Lower lobe of right lung (tissue), 2 donors: ENCODE measurements around the gene KCNK4. TPM values are rescaled to one million over a fixed set of nuclear protein-coding genes. Genes with fewer than 3 reads are reported as not detected.
A peak's percentile ranks its signal among the peaks of the same experiment; 100 is the strongest.

ENCODE experiments used
- ATAC-seq, 2 donors: fragments of 200-7000 bp; cut with Tn5 transposase; one replicate each; pipeline ENCODE4 v1.9.1; 2020 to 2022; ENCODE audit warnings: mild to moderate bottlenecking in 2 of 2, moderate library complexity in 2 of 2
- DNase-seq: peaks from one replicate; pipeline ENCODE4 v3.0.0-alpha.2; 2020
- H3K27ac ChIP-seq: fragments of 200-600 bp; one replicate; pipeline ENCODE4 v1.8.0; 2022
- H3K27me3 ChIP-seq: fragments of 200-600 bp; one replicate; pipeline ENCODE4 v1.8.0; 2022; ENCODE audit warnings: low read depth
- H3K36me3 ChIP-seq: fragments of 200-600 bp; one replicate; pipeline ENCODE4 v1.8.0; 2022; ENCODE audit warnings: mild to moderate bottlenecking
- H3K4me1 ChIP-seq: fragments of 200-600 bp; one replicate; pipeline ENCODE4 v1.8.0; 2022
- H3K4me3 ChIP-seq: fragments of 200-600 bp; one replicate; pipeline ENCODE4 v1.8.0; 2022; ENCODE audit warnings: mild to moderate bottlenecking
- H3K9me3 ChIP-seq: fragments of 200-600 bp; one replicate; pipeline ENCODE4 v1.8.0; 2022
- CTCF ChIP-seq: fragments of 200-600 bp; IDR thresholded peaks from one replicate; pipeline ENCODE4 v1.8.0; 2022; ENCODE audit warnings: antibody characterized with exemption, mild to moderate bottlenecking
- intact Hi-C: fragments of 100-400 bp; cut with DNase I; formaldehyde crosslinking; loops from one replicate; pipeline ENCODE4 v1.11.0; 2022
- total RNA-seq: library from RNA; stranded (reverse); fragmentation: NEBNext Ultra II Directional; extraction: Animal tissue kit (Norgen Biotek cat#: 25700); gene quantifications from one replicate; pipeline ENCODE4 v1.2.1, GENCODE V29; 2021
- donor health status: DM: no; HTN: yes; CAD: no; lungs with severe emphysema.

KCNK4 gene
- total RNA-seq, 1 donor from 2014 or later: not detected

GRCh38 chr11:64317325-64317960 lies 26.3 kb downstream of the KCNK4 start, which contains the start of gene TRMT112:
TRMT112 (minus strand) TSS chr11:64317559; CDS start chr11:64317526, 33 bp downstream.
- H3K36me3 ChIP-seq: peaks cover 41% of the 10 kb centered on the region
- ATAC-seq: peak; percentile 89
- no peaks in the 10 kb centered on the region for H3K27me3 ChIP-seq
- H3K4me1 ChIP-seq: peaks cover 27% of the 10 kb centered on the region
- peak within 1 kb of the TSS; percentile 92 for H3K4me3 ChIP-seq
- no peaks in the 10 kb centered on the region for H3K9me3 ChIP-seq
- peak; percentile 98 for DNase-seq
- TF ChIP-seq CTCF: no peak
- intact Hi-C loops: no loop called here
- peak within 1 kb of the TSS; percentile 100 for H3K27ac ChIP-seq

DNA sequence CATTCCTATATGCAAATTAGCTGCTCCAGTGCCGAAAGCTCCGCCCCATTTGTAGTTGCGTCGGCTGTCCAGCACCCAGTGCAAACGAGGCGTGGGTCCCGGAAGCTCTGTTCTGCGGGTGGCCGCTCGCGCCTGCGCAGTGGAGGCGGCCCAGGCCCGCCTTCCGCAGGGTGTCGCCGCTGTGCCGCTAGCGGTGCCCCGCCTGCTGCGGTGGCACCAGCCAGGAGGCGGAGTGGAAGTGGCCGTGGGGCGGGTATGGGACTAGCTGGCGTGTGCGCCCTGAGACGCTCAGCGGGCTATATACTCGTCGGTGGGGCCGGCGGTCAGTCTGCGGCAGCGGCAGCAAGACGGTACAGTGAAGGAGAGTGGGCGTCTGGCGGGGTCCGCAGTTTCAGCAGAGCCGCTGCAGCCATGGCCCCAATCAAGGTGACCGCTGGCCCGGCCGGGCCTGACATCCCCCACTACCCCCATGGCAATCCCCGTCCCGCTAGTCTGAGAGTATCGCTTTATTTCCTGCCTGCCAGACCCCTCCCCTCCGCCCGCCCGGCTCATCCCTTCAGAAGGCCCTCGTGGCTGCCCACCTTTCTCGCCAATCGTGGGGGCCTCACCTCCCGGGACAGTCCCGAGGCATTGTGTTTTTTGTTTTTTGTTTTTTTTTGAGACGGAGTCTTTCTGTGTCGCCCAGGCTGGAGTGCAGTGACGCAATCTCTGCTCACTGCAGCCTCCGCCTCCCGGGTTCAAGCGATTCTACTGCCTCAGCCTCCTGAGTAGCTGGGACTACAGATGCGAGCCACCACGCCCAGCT lies 27.1 kb downstream of the KCNK4 start, which contains the start of gene PRDX5:
Gene PRDX5, plus strand, starts transcription at position 161 of the 805 bp plus-strand sequence. Its CDS starts 95 bp downstream, at position 256.
- peaks cover 45% of the 10 kb centered on the region for H3K36me3 ChIP-seq
- ATAC-seq (peak; percentile 91 to 94), DNase-seq (peak; percentile 98)
- H3K9me3 ChIP-seq: no peaks in the 10 kb centered on the region
- H3K27ac ChIP-seq: peak within 1 kb of the TSS; percentile 100
- intact Hi-C loops: no loop called here
- peak; percentile 52 for TF ChIP-seq CTCF
- peak within 1 kb of the TSS; percentile 92 for H3K4me3 ChIP-seq
- no peaks in the 10 kb centered on the region for H3K27me3 ChIP-seq
- peaks cover 31% of the 10 kb centered on the region for H3K4me1 ChIP-seq

GRCh38 chr11:64318766-64319761 lies 28.0 kb downstream of the KCNK4 start:
- intact Hi-C loops: no loop called here

DNA sequence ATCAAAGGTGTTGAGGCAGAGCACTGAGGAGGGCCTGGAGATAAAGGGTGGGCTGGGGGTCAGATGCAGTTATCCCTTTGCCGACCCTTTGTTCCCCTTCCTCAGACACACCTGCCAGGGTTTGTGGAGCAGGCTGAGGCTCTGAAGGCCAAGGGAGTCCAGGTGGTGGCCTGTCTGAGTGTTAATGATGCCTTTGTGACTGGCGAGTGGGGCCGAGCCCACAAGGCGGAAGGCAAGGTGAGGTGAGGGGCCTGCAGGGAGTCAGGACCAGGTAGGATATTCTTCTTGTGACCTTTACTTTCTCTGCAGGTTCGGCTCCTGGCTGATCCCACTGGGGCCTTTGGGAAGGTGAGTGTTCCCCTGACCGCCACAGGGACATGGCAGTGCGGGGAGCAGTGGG lies 29.5 kb downstream of the KCNK4 start:
- peaks cover 28% of the 10 kb centered on the region for H3K36me3 ChIP-seq
- H3K4me3 ChIP-seq: no peak overlapping the region
- H3K9me3 ChIP-seq: no peaks in the 10 kb centered on the region
- H3K27ac ChIP-seq: peak overlapping the region; percentile 53
- H3K27me3 ChIP-seq: no peaks in the 10 kb centered on the region
- TF ChIP-seq CTCF: no peak
- no peak for ATAC-seq
- DNase-seq: no peak
- H3K4me1 ChIP-seq: peaks cover 35% of the 10 kb centered on the region
- intact Hi-C loops: no loop called here

More at GRCh38 chr11:64318766-64319761, 28.0 kb downstream of the KCNK4 start:
- Histone ChIP-seq H3K4me3 (peak overlapping the region; percentile 92), H3K9me3 (no peaks in the 10 kb centered on the region), H3K36me3 (peaks cover 43% of the 10 kb centered on the region), H3K27ac (peak overlapping the region; percentile 100), H3K4me1 (peaks cover 35% of the 10 kb centered on the region), H3K27me3 (no peaks in the 10 kb centered on the region)
- DNase-seq (peak; percentile 57), ATAC-seq (no peak)
- no peak for TF ChIP-seq CTCF

DNA sequence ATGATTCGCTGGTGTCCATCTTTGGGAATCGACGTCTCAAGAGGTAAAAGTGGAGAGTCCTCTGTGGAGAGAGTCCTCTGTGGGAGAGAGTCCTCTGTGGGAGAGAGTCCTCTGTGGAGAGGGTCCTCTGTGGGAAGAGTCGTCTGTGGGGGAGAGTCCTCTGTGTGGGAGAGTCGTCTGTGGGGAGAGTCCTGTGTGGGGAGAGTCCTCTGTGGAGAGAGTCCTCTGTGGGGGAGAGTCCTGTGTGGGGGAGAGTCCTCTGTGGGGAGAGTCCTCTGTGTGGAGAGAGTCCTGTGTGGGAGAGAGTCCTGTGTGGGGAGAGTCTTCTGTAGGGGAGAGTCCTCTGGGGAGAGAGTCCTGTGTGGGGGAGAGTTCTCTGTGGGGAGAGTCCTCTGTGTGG lies 29.9 kb downstream of the KCNK4 start:
- Histone ChIP-seq H3K36me3 (peaks cover 23% of the 10 kb centered on the region), H3K9me3 (no peaks in the 10 kb centered on the region), H3K27ac (peak overlapping the region; percentile 77), H3K4me1 (peaks cover 34% of the 10 kb centered on the region), H3K27me3 (no peaks in the 10 kb centered on the region), H3K4me3 (no peak overlapping the region)
- TF ChIP-seq CTCF: no peak
- no peak for ATAC-seq
- no peak for DNase-seq
- intact Hi-C loops: no loop called here
